GM19468 (cell line): ENCODE data around the gene TP63.
"Not testable (repeated sequence)": the region's sequence is repeated elsewhere in the genome, so short reads cannot be mapped to it uniquely, and the experiment has no call there.

ENCODE experiments used
- ATAC-seq: cut with Tn5 transposase; IDR thresholded peaks from one replicate; pipeline ENCODE4 v1.9.1; 2021; ENCODE audit warnings: mild to moderate bottlenecking, moderate library complexity, moderate number of reproducible peaks; ENCODE audit not compliant: unreplicated experiment; ENCODE audit errors: extremely low read depth

Gene TP63

GRCh38 chr3:189720736-189721417, 89.7 kb downstream of the TP63 start:
- ATAC-seq = no peak

GRCh38 chr3:189721873-189722665, 90.9 kb downstream of the TP63 start:
- no peak for ATAC-seq

- no peak for ATAC-seq
Measured at GRCh38 chr3:189724356-189724755, 93.2 kb downstream of the TP63 start.

GRCh38 chr3:189726277-189726676, 95.1 kb downstream of the TP63 start:
- ATAC-seq = no peak

- no peak for ATAC-seq
Measured at GRCh38 chr3:189727158-189727557, 96.0 kb downstream of the TP63 start.

GRCh38 chr3:189727898-189728297, 96.7 kb downstream of the TP63 start:
- ATAC-seq = no peak

- ATAC-seq = no peak
Measured at GRCh38 chr3:189728915-189729314, 97.7 kb downstream of the TP63 start.

- ATAC-seq = no peak
Measured at GRCh38 chr3:189734061-189734460, 102.9 kb downstream of the TP63 start.

- ATAC-seq = no peak
Measured at GRCh38 chr3:189735913-189736312, 104.7 kb downstream of the TP63 start.

GRCh38 chr3:189737071-189737470, 105.9 kb downstream of the TP63 start:
- no peak for ATAC-seq

GRCh38 chr3:189737619-189738018, 106.4 kb downstream of the TP63 start:
- no peak for ATAC-seq

GRCh38 chr3:189739378-189739777, 108.2 kb downstream of the TP63 start:
- no peak for ATAC-seq

- no peak for ATAC-seq
Measured at GRCh38 chr3:189740156-189740555, 109.0 kb downstream of the TP63 start.

GRCh38 chr3:189744235-189744634, 113.0 kb downstream of the TP63 start:
- no peak for ATAC-seq

GRCh38 chr3:189745622-189746021, 114.4 kb downstream of the TP63 start:
- ATAC-seq = no peak

GRCh38 chr3:189748046-189748445, 116.9 kb downstream of the TP63 start:
- no peak for ATAC-seq

- not testable (repeated sequence) for ATAC-seq
Measured at GRCh38 chr3:189750972-189751371, 119.8 kb downstream of the TP63 start.

- no peak for ATAC-seq
Measured at GRCh38 chr3:189754356-189754755, 123.2 kb downstream of the TP63 start.

GRCh38 chr3:189756582-189757078, 125.4 kb downstream of the TP63 start:
- no peak for ATAC-seq

GRCh38 chr3:189758186-189758585, 127.0 kb downstream of the TP63 start:
- ATAC-seq = no peak

GRCh38 chr3:189766416-189766815, 135.2 kb downstream of the TP63 start:
- no peak for ATAC-seq
